H9 (cell line): ENCODE data around the gene PLB1. TPM values are rescaled to one million over a fixed set of nuclear protein-coding genes. Genes with fewer than 3 reads are reported as not detected.

ENCODE experiments used
- DNase-seq: peaks from one replicate; pipeline ENCODE4 v3.0.0-alpha.2; 2017
- H2AFZ ChIP-seq: one replicate; pipeline ENCODE4 v1.6.1; 2013; ENCODE audit warnings: mild to moderate bottlenecking, low read length, control low read depth, moderate library complexity
- H2AK5ac ChIP-seq: 2 replicates; pipeline ENCODE4 v1.6.1; 2013; ENCODE audit warnings: low read length, control low read depth, mixed read lengths; ENCODE audit not compliant: insufficient read length
- H2BK120ac ChIP-seq: one replicate; pipeline ENCODE4 v1.6.1; 2013; ENCODE audit warnings: low read depth, mild to moderate bottlenecking, low read length, control low read depth, inconsistent platforms; ENCODE audit not compliant: poor library complexity, severe bottlenecking
- H2BK12ac ChIP-seq: 2 replicates; pipeline ENCODE4 v1.6.1; 2013; ENCODE audit warnings: low read length, control low read depth, mixed read lengths, low read depth; ENCODE audit not compliant: insufficient read length
- H2BK15ac ChIP-seq: 2 replicates; pipeline ENCODE4 v1.6.1; 2013; ENCODE audit warnings: low read depth, low read length, control low read depth
- H2BK20ac ChIP-seq: one replicate; pipeline ENCODE4 v1.6.1; 2013; ENCODE audit warnings: low read depth, mild to moderate bottlenecking, low read length, control low read depth, inconsistent platforms; ENCODE audit not compliant: poor library complexity, severe bottlenecking
- H2BK5ac ChIP-seq: 2 replicates; pipeline ENCODE4 v1.6.1; 2013; ENCODE audit warnings: low read length, control low read depth, mixed read lengths; ENCODE audit not compliant: insufficient read length
- H3K14ac ChIP-seq: 2 replicates; pipeline ENCODE4 v1.6.1; 2013; ENCODE audit warnings: low read length, control low read depth; ENCODE audit not compliant: insufficient read depth
- H3K18ac ChIP-seq: 2 replicates; pipeline ENCODE4 v1.6.1; 2013; ENCODE audit warnings: low read depth, mild to moderate bottlenecking, mixed read lengths, low read length, control low read depth; ENCODE audit not compliant: insufficient read length
- H3K23ac ChIP-seq: 2 replicates; pipeline ENCODE4 v1.6.1; 2013; ENCODE audit warnings: low read length, control low read depth, mixed read lengths, low read depth; ENCODE audit not compliant: insufficient read length
- H3K23me2 ChIP-seq: 2 replicates; pipeline ENCODE4 v1.6.1; 2013; ENCODE audit warnings: low read depth, mild to moderate bottlenecking, mixed read lengths, low read length, control low read depth; ENCODE audit not compliant: insufficient read length, poor library complexity, severe bottlenecking
- H3K27ac ChIP-seq: 2 replicates; pipeline ENCODE4 v1.5.1; 2013; ENCODE audit warnings: low read length, control low read depth, mixed read lengths, low read depth; ENCODE audit not compliant: insufficient read length
- H3K27me3 ChIP-seq: 2 replicates; pipeline ENCODE4 v1.6.1; 2013; ENCODE audit warnings: low read length, control low read depth, inconsistent platforms; ENCODE audit not compliant: insufficient read depth
- H3K4ac ChIP-seq: 2 replicates; pipeline ENCODE4 v1.6.1; 2013; ENCODE audit warnings: low read depth, mild to moderate bottlenecking, control low read depth, inconsistent platforms, low read length, moderate library complexity
- H3K4me1 ChIP-seq: 2 replicates; pipeline ENCODE4 v1.6.1; 2013; ENCODE audit warnings: low read length, control low read depth, inconsistent platforms; ENCODE audit not compliant: insufficient read depth
- H3K4me2 ChIP-seq: 2 replicates; pipeline ENCODE4 v1.6.1; 2013; ENCODE audit warnings: low read length, control low read depth, mixed read lengths; ENCODE audit not compliant: insufficient read length, insufficient read depth
- H3K56ac ChIP-seq: 2 replicates; pipeline ENCODE4 v1.6.1; 2013; ENCODE audit warnings: low read depth, mild to moderate bottlenecking, mixed read lengths, low read length, control low read depth; ENCODE audit not compliant: insufficient read length
- H3K79me1 ChIP-seq: 2 replicates; pipeline ENCODE4 v1.6.1; 2013; ENCODE audit warnings: low read depth, mild to moderate bottlenecking, moderate library complexity, low read length, control low read depth, inconsistent platforms; ENCODE audit not compliant: insufficient read depth, poor library complexity, severe bottlenecking
- H3K79me2 ChIP-seq: 2 replicates; pipeline ENCODE4 v1.6.1; 2013; ENCODE audit warnings: low read length, control low read depth, inconsistent platforms; ENCODE audit not compliant: insufficient read depth
- H3K9ac ChIP-seq: 2 replicates; pipeline ENCODE4 v1.6.1; 2013; ENCODE audit warnings: low read length, control low read depth, mixed read lengths; ENCODE audit not compliant: insufficient read length; ENCODE audit errors: extremely low read depth
- H3K9me3 ChIP-seq: one replicate; pipeline ENCODE4 v1.6.1; 2013; ENCODE audit warnings: low read depth, low read length, inconsistent platforms; ENCODE audit not compliant: control insufficient read depth
- H3T11ph ChIP-seq: one replicate; pipeline ENCODE4 v1.6.1; 2013; ENCODE audit warnings: mild to moderate bottlenecking, low read length, control low read depth, inconsistent platforms
- H4K20me1 ChIP-seq: one replicate; pipeline ENCODE4 v1.6.1; 2013; ENCODE audit not compliant: control insufficient read depth, insufficient read length, insufficient read depth
- H4K5ac ChIP-seq: 2 replicates; pipeline ENCODE4 v1.6.1; 2013; ENCODE audit warnings: low read depth, mild to moderate bottlenecking, mixed read lengths, low read length, control low read depth; ENCODE audit not compliant: insufficient read length
- H4K8ac ChIP-seq: replicated peaks from 2 replicates; pipeline ENCODE4 v1.6.1; 2013; ENCODE audit warnings: low read length, control low read depth, mixed read lengths, low read depth; ENCODE audit not compliant: insufficient read length
- H4K91ac ChIP-seq: 2 replicates; pipeline ENCODE4 v1.6.1; 2013; ENCODE audit warnings: low read depth, mild to moderate bottlenecking, moderate library complexity, mixed read lengths, low read length, control low read depth; ENCODE audit not compliant: insufficient read length
- H3K27ac Mint-ChIP-seq, 3 experiments: 2 replicates in 2 of 3; 3 replicates in 1 of 3; pipeline ENCODE4 v1.8.0; 2020 to 2021; ENCODE audit warnings: mixed read lengths in 3 of 3, mild to moderate bottlenecking in 1 of 3, moderate library complexity in 1 of 3
- H3K27me3 Mint-ChIP-seq: 2 replicates; pipeline ENCODE4 v1.8.0; 2021; ENCODE audit warnings: low read depth, mild to moderate bottlenecking, moderate library complexity, mixed read lengths
- H3K36me3 Mint-ChIP-seq, 3 experiments: 2 replicates in 2 of 3; 3 replicates in 1 of 3; pipeline ENCODE4 v1.8.0; 2020 to 2021; ENCODE audit warnings: low read depth in 3 of 3, mixed read lengths in 3 of 3; ENCODE audit not compliant: insufficient read depth in 1 of 3
- H3K4me1 Mint-ChIP-seq, 2 experiments: 2 replicates each; pipeline ENCODE4 v1.8.0; 2020; ENCODE audit warnings: mixed read lengths in 2 of 2
- H3K4me3 Mint-ChIP-seq, 2 experiments: 2 replicates in 1 of 2; 3 replicates in 1 of 2; pipeline ENCODE4 v1.8.0; 2020 to 2021; ENCODE audit warnings: mild to moderate bottlenecking in 2 of 2, mixed read lengths in 2 of 2, moderate library complexity in 1 of 2
- H3K9me3 Mint-ChIP-seq, 2 experiments: 2 replicates in 1 of 2; 3 replicates in 1 of 2; pipeline ENCODE4 v1.8.0; 2020; ENCODE audit warnings: mild to moderate bottlenecking in 2 of 2, mixed read lengths in 2 of 2, moderate library complexity in 1 of 2
- CTCF ChIP-seq: fragments of 200-600 bp; sonication (generic); conservative IDR thresholded peaks from 3 replicates; pipeline ENCODE4 v1.8.0; 2021; ENCODE audit warnings: antibody characterized with exemption, mild to moderate bottlenecking
- WGBS: extraction: QIAGEN DNeasy Blood & Tissue Kit; methylation state at CpG from one replicate; pipeline ENCODE4 v1.1.7; 2013; ENCODE audit warnings: missing lambda C conversion rate, low lambda C conversion rate, mixed read lengths; ENCODE audit not compliant: insufficient read length; ENCODE audit errors: extremely low coverage; 5-methylcytosine and 5-hydroxymethylcytosine counted together
- total RNA-seq: library from RNA; stranded (reverse); gene quantifications from 2 replicates; pipeline ENCODE4 v1.2.1, GENCODE V29; 2021

Gene PLB1
- total RNA-seq, 1 experiment from 2014 or later = not detected

GRCh38 chr2:28593160-28593755 is 97.4 kb downstream of the PLB1 start:
- H2BK5ac ChIP-seq = no peak overlapping the region
- H3K4me1 Mint-ChIP-seq = peaks cover 32 to 37% of the 10 kb centered on the region in 2 experiments
- no peaks in the 10 kb centered on the region for H3K9me3 Mint-ChIP-seq
- no CpG with 5 or more reads among the region's 11 CpGs for WGBS
- H3K79me2 ChIP-seq = no peaks in the 10 kb centered on the region
- H3K9me3 ChIP-seq = no peaks in the 10 kb centered on the region
- H3T11ph ChIP-seq = no peak overlapping the region
- H2BK12ac ChIP-seq = no peak overlapping the region
- no peak overlapping the region for H3K23ac ChIP-seq
- no peak overlapping the region for H3K4me2 ChIP-seq
- no peak for DNase-seq
- H2BK15ac ChIP-seq = no peak overlapping the region
- H3K4ac ChIP-seq = no peak overlapping the region
- no peaks in the 10 kb centered on the region; a peak in 1 of 7 replicates for H3K36me3 Mint-ChIP-seq
- H4K20me1 ChIP-seq = no peaks in the 10 kb centered on the region
- H3K27ac Mint-ChIP-seq = no peak overlapping the region
- H3K79me1 ChIP-seq = no peaks in the 10 kb centered on the region
- no peak overlapping the region for H2BK120ac ChIP-seq
- no peak overlapping the region for H3K9ac ChIP-seq
- H4K8ac ChIP-seq = no peak overlapping the region
- H3K23me2 ChIP-seq = no peaks in the 10 kb centered on the region
- H2AFZ ChIP-seq = no peak overlapping the region
- H4K91ac ChIP-seq = no peak overlapping the region
- H2BK20ac ChIP-seq = no peak overlapping the region
- peaks cover 5% of the 10 kb centered on the region; the same call in 1 of the 2 replicates for H3K4me1 ChIP-seq
- H3K14ac ChIP-seq = no peak overlapping the region
- H3K56ac ChIP-seq = no peak overlapping the region
- no peak overlapping the region for H3K4me3 Mint-ChIP-seq
- TF ChIP-seq CTCF = no peak
- H4K5ac ChIP-seq = no peak overlapping the region
- no peak overlapping the region for H3K18ac ChIP-seq
- no peak overlapping the region for H3K27ac ChIP-seq
- H2AK5ac ChIP-seq = no peak overlapping the region
- peaks cover 3% of the 10 kb centered on the region; the same call in 1 of the 2 replicates for H3K27me3 Mint-ChIP-seq
- H3K27me3 ChIP-seq = no peaks in the 10 kb centered on the region
